ENCODE results near the gene PIGN. TPM values are rescaled to one million over a fixed set of nuclear protein-coding genes. Genes with fewer than 3 reads are reported as not detected.

PIGN gene
- total RNA-seq, 1 experiment from 2014 or later: 29.5 TPM

DNA sequence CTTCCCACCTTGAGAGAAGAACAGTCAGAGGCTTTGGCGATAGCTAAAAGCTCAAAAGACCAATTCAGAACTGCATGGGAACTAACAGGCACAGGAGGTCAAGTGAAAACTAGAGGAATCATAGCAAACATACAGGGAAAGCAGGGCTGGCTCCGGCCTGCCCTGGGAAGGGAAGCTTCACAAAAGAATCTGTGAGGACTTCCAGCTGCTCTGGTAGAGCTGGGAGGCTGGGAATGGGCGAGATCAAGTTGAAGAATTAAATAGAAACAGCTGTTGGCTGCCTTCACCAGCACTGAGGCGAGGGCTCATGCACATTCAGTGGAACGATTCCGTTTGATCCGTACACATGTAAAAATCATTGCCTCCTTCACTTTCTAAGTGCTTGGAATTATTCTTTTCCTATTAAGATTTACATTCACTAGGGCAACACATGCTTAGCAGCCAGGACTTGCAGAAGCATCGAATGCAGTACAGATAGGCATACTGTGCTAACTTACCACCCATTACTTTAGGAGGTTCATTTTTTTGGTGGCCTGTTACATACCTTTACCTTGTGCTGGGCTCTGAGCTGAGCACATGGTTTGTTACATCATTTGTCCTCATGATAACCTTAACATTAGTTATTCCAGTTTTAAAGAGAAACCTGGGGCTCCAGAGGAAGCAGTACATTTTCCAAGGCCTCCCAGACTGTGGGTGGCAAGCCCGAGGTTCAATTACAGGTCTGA is 168.7 kb downstream of the PIGN start:
- POLR2A ChIA-PET: no interaction called here
- H3K9me3 Mint-ChIP-seq (ENCODE audit: unreplicated experiment): no peaks in the 10 kb centered on the region
- no peak for DNase-seq (ENCODE audit: unreplicated experiment)
- CTCF ChIA-PET: interaction anchor here (0.8 kb wide), 1 partner anchor 437 kb away, joined by 3 read pairs; no protein-coding TSS in a partner anchor
- no peak overlapping the region for H3K27ac Mint-ChIP-seq (ENCODE audit: low read depth, unreplicated experiment)
- H3K36me3 Mint-ChIP-seq (ENCODE audit: insufficient read depth, unreplicated experiment): no peaks in the 10 kb centered on the region
- intact Hi-C loops (cut with micrococcal nuclease): no loop called here
- H3K4me1 Mint-ChIP-seq (ENCODE audit: insufficient read depth, unreplicated experiment): no peaks in the 10 kb centered on the region
- H3K4me3 Mint-ChIP-seq (ENCODE audit: unreplicated experiment): no peak overlapping the region
- H3K27me3 Mint-ChIP-seq (ENCODE audit: insufficient read depth, unreplicated experiment): no peaks in the 10 kb centered on the region
- TF ChIP-seq, protein P1, sequence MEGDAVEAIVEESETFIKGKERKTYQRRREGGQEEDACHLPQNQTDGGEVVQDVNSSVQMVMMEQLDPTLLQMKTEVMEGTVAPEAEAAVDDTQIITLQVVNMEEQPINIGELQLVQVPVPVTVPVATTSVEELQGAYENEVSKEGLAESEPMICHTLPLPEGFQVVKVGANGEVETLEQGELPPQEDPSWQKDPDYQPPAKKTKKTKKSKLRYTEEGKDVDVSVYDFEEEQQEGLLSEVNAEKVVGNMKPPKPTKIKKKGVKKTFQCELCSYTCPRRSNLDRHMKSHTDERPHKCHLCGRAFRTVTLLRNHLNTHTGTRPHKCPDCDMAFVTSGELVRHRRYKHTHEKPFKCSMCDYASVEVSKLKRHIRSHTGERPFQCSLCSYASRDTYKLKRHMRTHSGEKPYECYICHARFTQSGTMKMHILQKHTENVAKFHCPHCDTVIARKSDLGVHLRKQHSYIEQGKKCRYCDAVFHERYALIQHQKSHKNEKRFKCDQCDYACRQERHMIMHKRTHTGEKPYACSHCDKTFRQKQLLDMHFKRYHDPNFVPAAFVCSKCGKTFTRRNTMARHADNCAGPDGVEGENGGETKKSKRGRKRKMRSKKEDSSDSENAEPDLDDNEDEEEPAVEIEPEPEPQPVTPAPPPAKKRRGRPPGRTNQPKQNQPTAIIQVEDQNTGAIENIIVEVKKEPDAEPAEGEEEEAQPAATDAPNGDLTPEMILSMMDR (IDR thresholded peaks at IDR 0.05; ENCODE audit: unreplicated experiment): no peak
- no TSS peak for BruUV-seq (replicated peaks)

DNA sequence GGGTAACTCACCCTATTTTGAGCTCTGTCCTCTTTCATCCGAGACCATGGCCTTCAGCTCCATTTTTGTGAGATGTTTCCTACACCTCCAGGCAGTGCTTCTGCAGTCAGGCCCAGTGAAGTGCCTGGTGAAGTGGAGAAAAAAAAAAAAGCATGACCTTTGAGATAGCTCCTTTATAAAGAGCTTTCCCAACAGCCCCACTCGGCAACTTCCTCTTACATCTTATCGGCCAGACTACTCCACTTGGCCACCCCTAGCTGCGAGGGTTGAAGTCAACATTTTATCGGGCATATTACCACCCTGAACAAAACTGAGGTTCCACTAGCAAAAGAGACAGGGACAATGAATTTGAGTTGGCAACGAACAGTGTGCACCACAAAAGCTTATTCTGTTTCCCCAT is 169.2 kb downstream of the PIGN start:
- BruUV-seq (replicated peaks): no TSS peak
- ChIA-PET CTCF (interaction anchor here (0.8 kb wide), 1 partner anchor 436 kb away, joined by 3 read pairs; no protein-coding TSS in a partner anchor), POLR2A (no interaction called here)
- H3K4me3 Mint-ChIP-seq (ENCODE audit: unreplicated experiment): no peak overlapping the region
- H3K27ac Mint-ChIP-seq (ENCODE audit: low read depth, unreplicated experiment): no peak overlapping the region
- H3K36me3 Mint-ChIP-seq (ENCODE audit: insufficient read depth, unreplicated experiment): no peaks in the 10 kb centered on the region
- H3K4me1 Mint-ChIP-seq (ENCODE audit: insufficient read depth, unreplicated experiment): no peaks in the 10 kb centered on the region
- TF ChIP-seq, protein P1 (IDR thresholded peaks at IDR 0.05; ENCODE audit: unreplicated experiment): no peak
- no peaks in the 10 kb centered on the region for H3K9me3 Mint-ChIP-seq (ENCODE audit: unreplicated experiment)
- intact Hi-C loops (cut with micrococcal nuclease): no loop called here
- DNase-seq (ENCODE audit: unreplicated experiment): no peak
- no peaks in the 10 kb centered on the region for H3K27me3 Mint-ChIP-seq (ENCODE audit: insufficient read depth, unreplicated experiment)

DNA sequence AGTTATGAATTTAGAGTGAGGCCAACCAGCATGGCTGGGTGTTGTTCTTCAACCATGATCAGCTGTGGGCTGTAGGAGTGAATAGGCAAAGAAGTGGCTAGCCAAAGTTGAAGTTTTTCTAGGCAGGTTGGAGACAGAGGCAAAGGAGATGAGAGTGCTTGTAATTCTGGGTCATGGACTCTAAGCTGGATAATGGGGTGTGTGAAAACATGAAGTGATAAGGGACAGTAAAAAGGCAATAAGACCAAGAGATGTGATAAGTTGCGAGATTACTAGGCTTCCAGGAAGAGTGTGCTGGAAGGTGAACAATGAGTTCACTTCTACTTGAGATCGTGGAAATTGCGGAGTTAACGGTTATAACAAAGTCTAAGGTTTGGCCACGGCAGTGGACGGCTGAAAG is 175.4 kb downstream of the PIGN start:
- no peak for DNase-seq (ENCODE audit: unreplicated experiment)

DNA sequence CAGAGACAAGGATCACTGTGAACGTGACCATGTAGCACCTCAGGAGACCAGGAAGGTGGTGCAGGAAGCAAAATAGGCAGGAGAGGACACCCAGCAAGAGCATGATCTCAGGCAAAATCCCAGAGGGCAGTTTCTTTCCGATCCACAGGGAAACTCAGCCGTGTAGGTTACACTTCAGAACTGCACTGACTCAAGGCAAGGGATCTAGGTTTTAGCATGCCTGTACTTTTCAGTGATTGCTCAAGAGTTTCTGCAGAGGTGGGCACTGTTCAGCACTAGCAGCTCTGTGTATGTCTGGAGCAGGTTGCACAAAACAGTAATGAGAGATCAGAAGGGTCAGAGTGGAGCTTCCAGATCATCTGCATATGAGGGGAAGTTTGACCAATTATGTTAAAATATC is 177.3 kb downstream of the PIGN start:
- no TSS peak for BruUV-seq (replicated peaks)
- Mint-ChIP-seq H3K27ac (ENCODE audit: low read depth, unreplicated experiment) (no peak overlapping the region), H3K27me3 (ENCODE audit: insufficient read depth, unreplicated experiment) (no peaks in the 10 kb centered on the region), H3K4me1 (ENCODE audit: insufficient read depth, unreplicated experiment) (no peaks in the 10 kb centered on the region), H3K9me3 (ENCODE audit: unreplicated experiment) (peaks cover 17% of the 10 kb centered on the region), H3K4me3 (ENCODE audit: unreplicated experiment) (no peak overlapping the region), H3K36me3 (ENCODE audit: insufficient read depth, unreplicated experiment) (no peaks in the 10 kb centered on the region)
- intact Hi-C loops (cut with micrococcal nuclease): no loop called here
- CTCF ChIA-PET: no interaction called here
- TF ChIP-seq, protein P1 (IDR thresholded peaks at IDR 0.05; ENCODE audit: unreplicated experiment): no peak
- POLR2A ChIA-PET: no interaction called here
- DNase-seq (ENCODE audit: unreplicated experiment): no peak

More for the DNA sequence above, 175.4 kb downstream of the PIGN start:
- Mint-ChIP-seq H3K4me1 (ENCODE audit: insufficient read depth, unreplicated experiment) (no peaks in the 10 kb centered on the region), H3K27ac (ENCODE audit: low read depth, unreplicated experiment) (no peak overlapping the region), H3K27me3 (ENCODE audit: insufficient read depth, unreplicated experiment) (no peaks in the 10 kb centered on the region), H3K9me3 (ENCODE audit: unreplicated experiment) (peaks cover 4% of the 10 kb centered on the region), H3K36me3 (ENCODE audit: insufficient read depth, unreplicated experiment) (no peaks in the 10 kb centered on the region), H3K4me3 (ENCODE audit: unreplicated experiment) (no peak overlapping the region)
- TF ChIP-seq, protein P1 (IDR thresholded peaks at IDR 0.05; ENCODE audit: unreplicated experiment): no peak
- intact Hi-C loops (cut with micrococcal nuclease): no loop called here
- CTCF ChIA-PET: interaction anchor here (0.6 kb wide), 1 partner anchor 459 kb away, joined by 3 read pairs; no protein-coding TSS in a partner anchor
- POLR2A ChIA-PET: no interaction called here
- BruUV-seq (replicated peaks): no TSS peak

Measured in MCF 10A (cell line).